ELF-1 (cell line): ENCODE results near the gene MAPT.
A peak's percentile ranks its signal among the peaks of the same experiment; 100 is the strongest.
"Not testable (repeated sequence)": the region's sequence is repeated elsewhere in the genome, so short reads cannot be mapped to it uniquely, and the experiment has no call there.

ENCODE experiments used
- DNase-seq: peaks from one replicate; pipeline ENCODE4 v3.0.0-alpha.2; 2016; ENCODE audit warnings: low read depth, low spot score

The MAPT gene

GRCh38 chr17:45927247-45927646 is 32.9 kb downstream of the MAPT start:
- DNase-seq = no peak

DNA sequence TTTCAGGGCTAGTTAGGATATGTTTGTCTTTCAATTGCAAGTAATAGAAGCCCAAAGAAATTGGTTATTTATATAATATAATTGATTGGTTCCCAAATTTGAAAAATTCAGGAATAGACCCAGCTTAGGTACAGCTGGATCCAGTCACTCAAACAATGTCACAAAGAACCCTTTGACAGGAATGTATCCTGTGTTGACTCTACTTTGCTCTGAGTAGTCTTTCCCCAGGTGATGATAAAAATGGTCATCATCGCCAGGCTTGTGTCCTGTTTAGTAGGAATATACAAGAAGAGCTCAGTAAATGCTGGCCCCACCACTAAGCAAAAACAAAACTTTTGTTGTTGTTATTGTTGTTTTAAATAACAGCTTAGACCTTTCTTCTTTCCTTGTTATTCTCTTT is 35.0 kb downstream of the MAPT start:
- no peak for DNase-seq

DNA sequence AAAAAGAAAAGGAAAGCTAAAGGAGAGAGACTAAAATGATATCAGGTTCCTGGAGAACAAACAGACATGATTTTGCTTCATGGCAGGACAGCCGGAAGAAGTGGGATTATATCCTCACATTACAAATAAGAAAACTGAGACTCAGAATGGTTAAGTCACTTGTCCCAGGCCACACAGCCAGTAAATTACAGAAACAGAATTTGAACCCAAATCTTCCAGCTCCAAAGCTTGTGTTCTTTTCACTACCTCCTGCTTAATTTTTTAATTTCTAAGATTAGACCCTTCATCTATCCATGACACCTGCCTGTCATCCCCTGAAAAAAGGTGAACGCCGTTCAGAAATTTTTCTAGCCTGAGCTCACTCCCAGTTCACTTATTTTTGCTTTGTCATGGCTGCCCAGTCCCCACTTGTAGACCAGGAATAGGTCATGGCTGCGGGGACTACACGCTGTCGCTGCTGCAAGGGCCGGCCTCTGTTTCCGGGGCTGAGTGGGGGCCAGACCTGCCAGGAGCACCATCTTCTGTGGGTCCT is 36.1 kb downstream of the MAPT start:
- DNase-seq = no peak

DNA sequence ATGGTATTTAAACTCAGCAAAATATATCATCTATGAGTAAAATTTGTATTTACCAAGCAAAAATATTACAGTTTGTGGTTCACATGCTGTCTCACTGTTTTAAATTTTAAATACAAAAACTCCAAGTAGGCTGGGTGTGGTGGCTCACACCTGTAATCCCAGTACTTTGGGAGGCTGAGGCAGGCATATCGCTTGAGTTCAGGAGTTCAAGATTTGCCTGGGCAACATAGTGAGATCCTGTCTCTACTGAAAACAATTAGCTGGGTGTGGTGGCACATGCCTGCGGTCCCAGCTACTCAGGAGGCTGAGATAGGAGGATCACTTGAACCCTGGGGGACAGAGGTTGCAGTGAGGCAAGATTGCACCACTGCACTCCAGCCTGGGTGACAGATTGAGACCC is 37.3 kb downstream of the MAPT start:
- DNase-seq = no peak

- DNase-seq = no peak
Measured at GRCh38 chr17:45934044-45934979, 40.0 kb downstream of the MAPT start.

DNA sequence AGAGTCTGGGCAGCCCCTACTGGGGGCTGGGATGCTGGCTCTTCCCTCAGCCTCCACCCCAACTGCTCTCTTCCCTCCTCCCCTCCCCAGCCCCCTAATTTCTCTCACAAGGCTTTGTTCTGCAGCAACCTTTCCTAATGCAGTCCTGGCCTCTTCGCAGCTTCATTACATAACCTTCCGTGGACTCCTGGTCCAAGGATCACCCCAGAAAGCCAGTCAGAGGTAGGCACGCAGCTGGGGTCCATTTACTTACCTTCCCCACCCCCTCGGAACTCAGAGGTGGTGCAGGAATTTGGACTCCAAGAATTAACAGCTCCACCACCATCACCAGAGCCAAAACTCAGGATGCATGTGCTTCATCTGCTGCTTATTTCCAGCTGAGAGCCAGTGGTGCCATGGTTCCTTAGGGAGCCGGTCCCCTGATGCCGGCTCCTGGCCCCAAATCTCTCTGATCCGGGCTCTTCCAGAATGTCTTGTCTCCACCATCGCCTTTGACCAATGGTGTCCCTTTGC is 40.9 kb downstream of the MAPT start:
- DNase-seq = no peak

GRCh38 chr17:45935710-45936509 is 41.6 kb downstream of the MAPT start:
- DNase-seq = no peak

- no peak for DNase-seq
Measured at GRCh38 chr17:45936610-45937009, 42.3 kb downstream of the MAPT start.

DNA sequence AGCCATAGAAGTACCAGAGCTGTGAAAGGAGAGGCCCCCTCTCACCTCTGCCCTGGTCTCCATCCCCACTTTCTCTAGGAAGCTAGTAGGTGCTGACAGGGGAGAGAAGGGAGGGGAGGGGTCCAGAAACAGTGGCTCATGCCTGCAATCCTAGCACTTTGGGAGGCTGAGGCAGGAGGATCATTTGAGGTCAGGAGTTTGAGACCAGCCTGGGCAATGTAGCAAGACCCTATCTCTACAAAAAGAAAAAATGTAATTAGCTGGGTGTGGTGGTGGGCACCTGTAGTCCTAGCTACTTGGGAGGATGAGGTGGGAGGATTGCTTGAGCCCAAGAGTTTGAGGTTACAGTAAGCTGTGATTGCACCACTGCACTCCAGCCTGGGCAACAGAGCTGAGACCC is 42.8 kb downstream of the MAPT start:
- not testable (repeated sequence) for DNase-seq

- no peak for DNase-seq
Measured at GRCh38 chr17:45939395-45939794, 45.0 kb downstream of the MAPT start.

- no peak for DNase-seq
Measured at GRCh38 chr17:45940293-45940692, 45.9 kb downstream of the MAPT start.

GRCh38 chr17:45940826-45941225 is 46.5 kb downstream of the MAPT start:
- no peak for DNase-seq

DNA sequence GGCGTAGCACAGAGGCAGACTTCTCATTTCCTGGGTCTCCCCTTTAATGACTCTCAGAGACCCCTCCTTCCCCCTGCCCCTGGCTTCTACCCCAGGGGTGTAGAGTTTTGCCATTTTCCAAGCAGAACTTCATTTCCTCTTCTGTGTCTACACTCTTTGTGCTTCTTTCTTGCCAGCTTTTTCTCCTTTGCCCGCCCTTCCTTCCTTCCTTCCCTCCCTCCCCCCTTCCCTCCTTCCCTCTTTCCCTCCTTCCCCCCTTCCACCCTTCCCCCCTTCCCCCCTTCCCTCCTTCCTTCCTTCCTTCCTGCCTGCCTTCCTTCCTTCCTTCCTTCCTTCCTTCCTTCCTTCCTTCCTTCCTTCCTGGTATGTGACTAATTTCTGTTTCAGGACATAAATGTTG is 47.0 kb downstream of the MAPT start:
- no peak for DNase-seq

DNA sequence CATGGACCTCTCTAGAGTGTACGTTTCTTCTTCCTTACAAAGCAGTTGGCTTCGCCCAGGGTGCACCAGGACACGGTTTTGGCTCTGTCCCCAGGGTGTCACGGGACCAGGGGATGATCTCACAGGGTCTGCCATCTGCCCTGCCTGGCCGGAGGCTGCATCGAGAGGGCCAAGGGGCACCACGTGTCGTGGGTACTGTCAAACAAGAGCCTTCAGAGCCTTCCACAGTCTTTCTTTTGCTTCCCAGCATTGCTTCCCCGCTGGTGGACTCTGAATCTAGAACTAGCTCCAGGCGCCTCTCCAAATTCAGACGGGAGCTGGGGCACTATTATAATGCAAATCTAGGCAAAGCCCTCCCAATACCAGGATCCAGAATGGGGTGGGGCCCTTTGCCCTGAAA is 47.9 kb downstream of the MAPT start:
- peak; percentile 72 for DNase-seq

- no peak for DNase-seq
Measured at GRCh38 chr17:45946841-45947256, 52.5 kb downstream of the MAPT start.

GRCh38 chr17:45948498-45948880 is 54.1 kb downstream of the MAPT start:
- peak; percentile 35 for DNase-seq

DNA sequence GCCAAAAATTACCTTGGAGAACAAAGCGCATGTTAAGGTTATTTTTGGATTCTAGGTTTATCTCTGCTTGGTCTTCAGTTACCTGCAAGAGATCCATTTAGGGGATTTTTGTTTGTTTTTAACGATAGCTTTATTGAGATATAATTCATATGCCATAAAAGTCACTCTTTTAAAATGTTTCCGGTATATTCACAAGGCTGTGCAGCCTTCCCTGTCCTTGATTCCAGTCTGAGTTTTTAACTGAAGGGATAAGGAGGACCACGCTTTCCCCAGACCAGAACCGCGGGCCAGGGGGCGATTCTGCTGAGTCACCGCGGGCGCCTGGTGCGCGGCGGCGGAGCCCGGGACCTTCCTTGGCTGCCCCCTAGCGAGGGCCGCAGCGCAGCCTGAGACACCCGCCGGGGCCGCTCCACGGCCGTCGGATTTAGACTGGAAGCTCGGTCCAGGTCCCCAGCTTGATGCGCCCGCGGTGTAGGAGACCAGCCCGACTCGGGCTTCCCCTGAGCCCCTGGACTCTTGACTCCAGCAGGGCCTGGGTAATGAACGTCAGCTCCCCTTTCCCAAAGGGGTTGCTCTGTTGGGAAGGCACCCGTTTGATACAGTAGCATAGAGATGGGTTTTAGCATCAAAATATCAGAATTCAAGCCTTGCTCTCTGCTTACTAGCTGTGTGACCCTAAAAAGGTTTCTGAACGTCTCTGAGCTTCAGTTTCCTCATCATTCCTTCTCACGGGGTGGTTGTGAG is 54.7 kb downstream of the MAPT start:
- DNase-seq = peak; percentile 88

GRCh38 chr17:45949755-45950320 is 55.5 kb downstream of the MAPT start:
- DNase-seq = no peak

DNA sequence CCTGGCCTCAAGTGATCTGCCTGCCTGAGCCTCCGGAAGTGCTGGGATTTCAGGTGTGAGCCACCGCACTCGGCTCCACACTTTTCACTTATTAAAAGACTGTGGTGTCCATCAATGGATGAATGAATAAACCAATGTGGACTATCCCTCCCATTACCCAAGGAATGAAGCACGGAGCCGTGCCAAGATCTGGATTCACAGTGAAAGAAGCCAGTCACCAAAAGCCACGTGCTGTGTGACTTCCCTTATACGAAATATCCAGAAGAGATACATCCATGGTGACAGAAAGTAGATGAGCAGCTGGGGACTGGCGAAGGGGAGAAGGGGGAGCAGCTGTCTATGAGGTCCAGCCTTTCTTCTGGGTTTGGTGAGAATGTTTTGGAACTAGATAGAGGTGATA is 56.5 kb downstream of the MAPT start:
- DNase-seq = no peak

GRCh38 chr17:45951403-45951802 is 57.0 kb downstream of the MAPT start:
- DNase-seq = peak; percentile 22

DNA sequence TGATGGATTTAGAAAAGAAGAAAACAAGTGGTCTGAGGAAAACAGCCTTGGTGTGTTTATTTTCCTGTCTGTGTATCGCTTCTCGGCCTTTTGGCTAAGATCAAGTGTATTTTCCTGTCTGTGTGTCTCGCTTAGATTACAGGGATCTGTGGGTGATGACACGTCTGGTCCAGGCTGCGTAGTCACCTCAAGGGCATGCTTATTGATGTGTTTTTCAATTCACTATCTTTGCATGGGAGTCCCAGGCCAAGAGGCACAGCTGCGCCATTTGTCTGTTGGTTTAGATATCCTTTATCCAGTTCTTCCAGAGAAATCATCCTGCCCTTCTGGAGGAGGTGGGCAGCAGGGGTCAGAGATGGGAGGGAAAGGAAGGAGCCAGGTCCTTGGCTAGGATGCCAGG is 57.6 kb downstream of the MAPT start:
- no peak for DNase-seq
